HTERT RPE-1 (cell line): Measurements from ENCODE around the gene VPS4A.
"Not testable (repeated sequence)": the region's sequence is repeated elsewhere in the genome, so short reads cannot be mapped to it uniquely, and the experiment has no call there.

Experiments
- in situ Hi-C: fragments of 300-500 bp; cut with MboI; formaldehyde crosslinking; loops from 4 replicates; pipeline ENCODE4 v1.14.3; 2020; ENCODE audit warnings: low sequenced_read_pairs

VPS4A gene

GRCh38 chr16:69360070-69360469, 48.9 kb downstream of the VPS4A start:
- in situ Hi-C loops = not testable (repeated sequence)

DNA sequence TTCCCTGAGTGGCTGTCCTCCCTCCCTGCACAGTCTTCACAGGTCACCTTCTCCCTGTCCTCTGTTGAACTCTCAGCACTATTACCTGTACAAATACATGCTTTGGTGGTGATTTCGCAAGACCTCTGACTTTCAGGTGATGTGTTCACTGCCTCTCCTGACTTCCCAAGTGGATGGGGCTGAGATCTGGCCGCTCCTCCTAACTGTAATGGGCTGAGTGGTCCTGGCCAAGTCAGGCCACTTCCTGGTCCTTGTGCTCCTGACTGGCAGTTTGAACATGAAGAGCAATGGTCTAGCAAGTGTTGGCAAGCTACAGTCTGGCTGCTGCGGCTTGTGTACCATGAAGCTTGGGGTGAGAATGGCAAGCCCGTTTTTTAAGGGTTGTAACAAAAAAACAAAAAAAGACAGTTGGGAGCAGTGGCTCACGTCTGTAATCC, 52.1 kb downstream of the VPS4A start:
- in situ Hi-C loops = no loop called here

DNA sequence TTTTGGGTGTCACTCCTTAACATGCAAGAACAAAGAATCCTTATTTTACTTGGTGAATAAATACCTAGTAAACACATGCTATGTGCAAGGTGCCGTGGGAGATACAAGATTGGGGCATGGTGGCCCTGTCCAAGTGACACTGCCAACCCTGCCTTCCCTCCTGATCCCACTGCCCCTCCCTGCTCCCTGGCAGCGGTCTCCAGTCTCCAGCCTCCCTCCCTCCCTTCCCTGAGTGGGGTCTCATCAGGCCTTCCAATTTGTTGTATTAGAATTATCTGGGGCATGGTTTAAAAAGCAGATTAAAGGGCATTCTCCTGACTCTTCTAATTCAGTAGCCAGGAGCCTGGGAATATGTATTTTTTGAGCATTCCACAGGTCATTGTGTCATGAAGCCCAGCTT, 52.9 kb downstream of the VPS4A start:
- in situ Hi-C loops = no loop called here

DNA sequence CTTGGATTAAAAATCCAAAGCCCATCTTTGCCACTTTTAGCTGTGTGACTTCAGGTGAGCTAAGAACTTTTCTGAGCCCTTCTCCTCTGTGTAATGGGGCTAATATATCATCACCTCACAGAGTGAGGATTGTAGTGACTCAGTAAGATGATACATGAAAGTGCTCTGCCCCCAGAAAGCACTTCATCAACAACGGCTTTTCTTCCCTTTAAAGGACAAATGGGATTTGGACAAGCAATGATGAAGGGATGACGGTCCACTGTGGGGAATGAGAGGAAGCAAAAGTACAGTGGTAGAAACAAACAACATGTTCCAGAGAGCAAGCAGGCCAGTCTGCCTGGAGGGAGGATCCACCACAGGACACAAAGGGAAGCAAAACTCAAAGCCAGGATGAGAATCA, 54.8 kb downstream of the VPS4A start:
- in situ Hi-C loops = no loop called here

GRCh38 chr16:69366431-69366830, 55.3 kb downstream of the VPS4A start:
- in situ Hi-C loops = no loop called here

GRCh38 chr16:69367980-69368379, 56.8 kb downstream of the VPS4A start:
- in situ Hi-C loops = no loop called here

DNA sequence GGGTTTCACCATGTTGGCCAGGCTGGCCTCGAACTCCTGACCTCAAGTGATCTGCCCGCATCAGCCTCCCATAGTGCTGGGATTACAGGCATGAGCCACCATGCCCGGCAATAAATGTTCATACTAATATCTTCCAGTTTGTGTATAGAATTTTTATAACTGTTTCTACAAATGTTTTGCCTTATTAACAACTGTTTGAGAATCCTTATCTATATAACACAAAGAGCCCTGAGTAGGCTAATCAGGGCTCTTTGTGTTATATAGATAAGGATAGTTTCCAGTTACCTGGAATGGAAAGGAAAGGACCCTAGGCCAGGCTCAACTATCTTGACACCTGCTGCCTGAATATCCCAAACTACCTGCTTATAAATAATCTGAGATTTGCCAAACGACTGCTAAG, 57.7 kb downstream of the VPS4A start:
- in situ Hi-C loops = no loop called here

GRCh38 chr16:69371564-69371963, 60.4 kb downstream of the VPS4A start:
- in situ Hi-C loops = no loop called here

- in situ Hi-C loops = no loop called here
Observed at GRCh38 chr16:69373019-69373418, 61.9 kb downstream of the VPS4A start.
